ENCODE measurements around the gene CCL27. TPM values are rescaled to one million over a fixed set of nuclear protein-coding genes. Genes with fewer than 3 reads are reported as not detected.

The CCL27 gene
- total RNA-seq, 2 donors from 2014 or later, result not detected

DNA sequence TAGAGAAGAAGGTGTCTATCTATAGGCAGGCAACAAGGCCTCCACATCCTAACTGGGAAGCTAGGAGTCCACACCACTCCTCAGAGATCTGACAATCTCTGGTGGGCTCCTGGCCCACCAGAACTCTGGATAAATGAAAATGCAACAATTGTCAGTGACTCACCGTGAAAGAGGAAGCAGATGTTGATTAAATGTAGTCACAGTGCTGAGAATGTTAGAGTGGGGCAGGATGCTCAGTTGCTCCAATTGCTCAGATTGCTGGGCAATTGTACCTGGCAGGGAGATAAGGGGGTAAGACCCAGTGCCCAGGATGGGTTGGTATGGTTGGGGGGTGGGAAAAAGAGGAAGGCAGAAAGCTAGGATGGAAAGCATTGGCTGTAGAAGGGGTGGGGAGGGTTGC lies 24.3 kb upstream of the CCL27 start:
- ATAC-seq (no peak), DNase-seq (no peak)
- intact Hi-C loops (cut with DNase I, micrococcal nuclease), result no loop called here

GRCh38 chr9:34686231-34686630 lies 23.8 kb upstream of the CCL27 start:
- DNase-seq (no peak), ATAC-seq (no peak)
- intact Hi-C loops (cut with DNase I, micrococcal nuclease), result no loop called here

GRCh38 chr9:34685591-34685990 lies 23.1 kb upstream of the CCL27 start:
- ATAC-seq, result no peak
- intact Hi-C loops (cut with DNase I, micrococcal nuclease), result no loop called here
- DNase-seq, result no peak

- DNase-seq, result no peak
- no peak for ATAC-seq
- intact Hi-C loops (cut with DNase I, micrococcal nuclease), result no loop called here
Observed at GRCh38 chr9:34684816-34685215, 22.4 kb upstream of the CCL27 start.

GRCh38 chr9:34684145-34684544 lies 21.7 kb upstream of the CCL27 start:
- DNase-seq (no peak), ATAC-seq (no peak)
- intact Hi-C loops (cut with DNase I, micrococcal nuclease), result no loop called here

GRCh38 chr9:34675869-34676268 lies 13.4 kb upstream of the CCL27 start:
- ATAC-seq (no peak), DNase-seq (no peak)
- intact Hi-C loops (cut with DNase I, micrococcal nuclease), result no loop called here

DNA sequence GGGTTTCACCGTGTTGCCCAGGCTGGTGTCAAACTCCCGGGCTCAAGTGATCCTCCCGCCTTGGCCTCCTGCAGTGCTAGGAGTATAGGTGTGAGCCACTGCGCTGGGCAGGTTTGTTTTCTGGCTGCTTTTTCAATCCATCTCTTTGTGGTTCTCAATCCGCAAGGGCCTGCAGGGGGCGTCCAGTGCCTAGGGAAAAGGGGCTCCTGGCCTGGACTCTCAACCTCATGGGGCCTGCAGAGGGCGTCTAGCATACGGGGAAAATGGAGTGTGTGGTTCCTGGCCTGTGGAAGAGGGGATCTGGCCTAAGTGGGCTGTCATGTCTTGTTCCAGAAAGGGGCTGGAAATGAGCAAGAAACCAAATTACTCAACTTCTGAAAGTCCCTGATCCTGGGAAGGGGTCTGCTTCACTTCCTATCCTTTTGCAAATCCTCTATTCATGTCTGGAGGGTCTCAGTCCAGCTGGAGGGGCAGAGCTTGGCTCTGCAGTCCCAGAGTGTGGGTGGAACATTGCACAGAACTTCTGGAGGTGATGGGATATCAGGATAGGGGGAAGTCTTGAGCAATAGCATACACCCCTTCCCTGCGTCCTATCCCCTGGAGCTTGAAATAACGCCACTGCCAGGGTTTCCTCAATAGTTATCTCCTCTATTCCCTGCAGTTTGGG lies 12.7 kb upstream of the CCL27 start:
- peak; percentile 91 for ATAC-seq
- intact Hi-C loops (cut with DNase I, micrococcal nuclease), result no loop called here
- DNase-seq, result peak; percentile 67 to 87

DNA sequence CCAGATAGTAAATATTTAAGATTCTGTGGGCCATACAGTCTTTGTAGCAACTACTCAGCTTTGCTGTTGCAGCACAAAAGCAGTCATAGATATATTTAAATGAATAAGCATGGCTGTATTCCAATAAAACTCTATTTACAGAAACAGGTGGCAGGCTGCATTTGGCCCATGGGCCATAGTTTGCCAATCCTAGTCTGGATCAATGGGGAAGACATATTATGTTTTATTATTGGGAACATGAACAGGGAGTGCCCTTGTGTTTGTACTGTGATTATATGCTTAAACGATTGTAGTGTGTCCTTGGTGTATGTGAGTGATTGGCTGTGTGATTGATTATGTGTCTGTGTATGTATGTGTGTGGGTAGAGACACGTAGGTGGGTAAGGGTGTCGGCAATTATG lies 12.0 kb upstream of the CCL27 start:
- intact Hi-C loops (cut with DNase I, micrococcal nuclease), result no loop called here
- no peak for DNase-seq
- peak; percentile 61 for ATAC-seq

DNA sequence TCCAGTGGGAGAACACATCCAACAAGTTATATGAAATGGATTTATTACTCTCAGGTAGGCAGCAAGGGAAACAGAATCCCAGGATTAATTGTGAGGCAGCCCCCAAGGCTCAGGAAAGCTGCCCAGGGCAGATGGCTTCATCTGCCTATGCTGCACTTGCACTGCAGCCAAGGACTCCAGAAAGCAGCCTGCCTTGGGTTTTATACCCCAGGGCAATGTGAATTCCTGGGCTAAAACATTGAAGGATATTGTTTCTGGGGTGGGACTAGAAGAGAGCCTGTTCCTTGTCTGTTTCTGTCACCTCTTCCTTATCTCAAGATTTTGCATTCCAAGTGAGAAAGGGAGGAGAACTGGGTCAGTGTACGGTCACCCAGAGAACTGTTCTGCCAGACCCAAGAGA lies 8.8 kb upstream of the CCL27 start:
- DNase-seq (no peak), ATAC-seq (no peak)

GRCh38 chr9:34669809-34670562 lies 7.5 kb upstream of the CCL27 start:
- intact Hi-C loops (cut with DNase I, micrococcal nuclease), result no loop called here
- no peak for DNase-seq
- ATAC-seq, result no peak

More for the DNA sequence above, 8.8 kb upstream of the CCL27 start:
- intact Hi-C loops (cut with DNase I, micrococcal nuclease), result no loop called here

GRCh38 chr9:34665381-34666250 lies 3.2 kb upstream of the CCL27 start:
- peak; percentile 85 for ATAC-seq
- DNase-seq, result peak; percentile 96 to 97
- intact Hi-C loops (cut with DNase I, micrococcal nuclease), result no loop called here

DNA sequence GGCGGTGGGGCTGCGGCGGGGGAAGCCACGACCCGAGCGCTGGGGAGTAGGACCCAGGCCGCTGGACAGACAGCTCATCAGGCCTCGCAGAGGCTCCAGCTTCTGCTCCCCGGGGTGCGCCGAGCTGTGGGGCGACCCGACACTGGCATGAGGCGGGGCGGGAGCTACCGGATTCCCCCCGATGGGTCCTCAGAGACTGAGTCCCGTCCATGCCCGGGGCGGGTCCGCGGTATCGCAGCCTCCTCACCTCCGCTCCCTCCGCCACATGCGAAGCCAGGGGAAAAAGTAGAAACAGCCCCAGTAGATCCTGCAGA lies 2.6 kb upstream of the CCL27 start:
- ATAC-seq, result no peak
- intact Hi-C loops (cut with DNase I, micrococcal nuclease), result no loop called here

DNA sequence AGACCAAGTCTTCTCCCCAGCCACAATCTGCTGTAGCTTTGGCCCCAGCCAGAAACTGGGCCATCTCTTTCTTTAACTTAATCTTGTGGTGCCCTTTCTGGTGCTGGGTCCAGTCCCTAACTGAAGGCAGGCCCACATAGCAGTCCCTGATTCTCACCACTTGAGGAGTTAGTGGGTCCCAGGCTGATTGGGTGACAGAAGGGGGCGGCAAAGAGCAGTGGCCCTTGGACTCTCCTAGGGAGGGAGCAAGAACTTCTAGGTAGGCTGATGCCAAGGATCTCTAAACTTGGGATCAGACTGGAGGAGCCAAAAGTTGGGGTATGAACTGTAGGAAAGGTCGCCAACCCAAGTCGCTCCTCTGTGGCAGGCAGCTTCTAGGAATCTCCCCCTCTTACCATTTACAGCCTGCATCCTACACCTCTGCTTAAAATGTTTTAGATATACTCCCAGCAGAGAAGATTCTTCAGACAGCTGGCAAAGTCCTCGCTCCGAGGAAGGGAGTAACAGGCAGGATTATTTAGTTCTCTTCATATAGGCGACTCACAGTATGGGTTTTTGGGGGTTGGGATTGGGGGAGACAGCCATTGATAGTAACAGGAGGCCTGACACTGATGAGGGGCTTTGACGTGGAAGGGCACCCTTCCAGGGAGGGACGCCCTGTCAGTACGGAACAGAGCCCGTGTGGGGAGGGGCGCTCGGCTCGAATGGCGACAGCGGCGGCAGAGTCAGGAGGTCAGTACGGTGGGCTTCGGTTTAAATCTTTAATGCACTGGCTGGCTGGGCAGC lies 2.0 kb upstream of the CCL27 start:
- DNase-seq (peak; percentile 83 to 91), ATAC-seq (peak; percentile 43)
- intact Hi-C loops (cut with DNase I, micrococcal nuclease), result no loop called here

More for the DNA sequence above, 2.6 kb upstream of the CCL27 start:
- DNase-seq, result no peak

- intact Hi-C loops (cut with DNase I, micrococcal nuclease), result no loop called here
- DNase-seq, result no peak
- no peak for ATAC-seq
Observed at GRCh38 chr9:34663303-34663605, 797 bp upstream of the CCL27 start.

- peak; percentile 42 to 52 for DNase-seq
- peak; percentile 69 for ATAC-seq
- intact Hi-C loops (cut with DNase I, micrococcal nuclease), result no loop called here
Observed at GRCh38 chr9:34659592-34660253, 2.7 kb downstream of the CCL27 start.

DNA sequence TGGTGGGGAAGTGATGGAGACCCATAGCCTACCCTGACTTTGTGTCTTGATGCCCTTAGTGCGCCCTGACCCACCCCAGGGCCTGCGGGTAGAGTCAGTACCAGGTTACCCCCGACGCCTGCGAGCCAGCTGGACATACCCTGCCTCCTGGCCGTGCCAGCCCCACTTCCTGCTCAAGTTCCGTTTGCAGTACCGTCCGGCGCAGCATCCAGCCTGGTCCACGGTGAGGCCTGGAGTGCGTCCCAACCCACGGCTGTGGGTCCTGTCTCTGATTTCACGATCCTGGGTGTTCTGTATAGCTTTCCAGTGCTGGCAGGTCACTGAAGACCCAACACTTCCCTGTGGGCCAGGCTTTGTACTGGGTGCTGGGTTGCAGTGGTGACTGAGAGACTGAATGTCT lies 4.0 kb downstream of the CCL27 start:
- ATAC-seq, result no peak
- no peak for DNase-seq
- intact Hi-C loops (cut with DNase I, micrococcal nuclease), result no loop called here

DNA sequence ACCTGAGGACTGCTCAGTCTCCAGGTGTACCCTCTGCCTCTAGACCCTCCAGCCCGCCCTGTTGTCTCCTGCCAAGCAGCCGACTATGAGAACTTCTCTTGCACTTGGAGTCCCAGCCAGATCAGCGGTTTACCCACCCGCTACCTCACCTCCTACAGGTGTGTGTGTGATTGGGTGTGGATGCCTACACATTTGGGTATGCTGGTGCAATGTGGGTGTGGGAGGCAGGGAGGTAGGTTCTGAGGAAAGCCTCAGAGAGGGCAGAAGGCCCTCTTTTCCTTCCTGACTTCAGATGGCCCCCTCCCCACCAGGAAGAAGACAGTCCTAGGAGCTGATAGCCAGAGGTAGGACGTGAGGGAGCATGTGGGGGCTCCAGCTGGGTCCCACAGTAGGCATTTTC lies 5.5 kb downstream of the CCL27 start:
- intact Hi-C loops (cut with DNase I, micrococcal nuclease), result no loop called here
- ATAC-seq, result no peak
- DNase-seq, result no peak

GRCh38 chr9:34655394-34655793 lies 7.1 kb downstream of the CCL27 start:
- DNase-seq (no peak), ATAC-seq (no peak)
- intact Hi-C loops (cut with DNase I, micrococcal nuclease), result no loop called here

All from left colon (tissue), 2 donors.